Endothelial cell of umbilical vein (primary cell): ENCODE results near the gene PLXNA4.

Source experiments
- CTCF ChIP-seq, 2 donors: IDR thresholded peaks; 1 replicate in 1 of 2; 2 replicates in 1 of 2; pipeline ENCODE4 v1.5.1; 2011; ENCODE audit warnings: low read length in 2 of 2, mild to moderate bottlenecking in 2 of 2, moderate library complexity in 2 of 2, control low read depth in 1 of 2, inconsistent platforms in 1 of 2, low read depth in 1 of 2; ENCODE audit not compliant: insufficient read depth in 1 of 2; ENCODE audit errors: extremely low read depth in 1 of 2
- EZH2 ChIP-seq: IDR thresholded peaks from 2 replicates; pipeline ENCODE4 v1.6.1; 2012; ENCODE audit warnings: borderline replicate concordance, low read depth, mild to moderate bottlenecking, moderate library complexity, low read length, inconsistent platforms; ENCODE audit not compliant: severe bottlenecking
- FOS ChIP-seq: IDR thresholded peaks from 2 replicates; pipeline ENCODE4 v1.6.1; 2011; ENCODE audit warnings: mild to moderate bottlenecking, low read length, moderate library complexity, borderline replicate concordance; ENCODE audit not compliant: insufficient read depth
- GATA2 ChIP-seq: IDR thresholded peaks from 2 replicates; pipeline ENCODE4 v1.7.0; 2011; ENCODE audit warnings: low read depth, mild to moderate bottlenecking, moderate library complexity, mixed read lengths, low read length; ENCODE audit not compliant: insufficient read length, insufficient read depth
- JUN ChIP-seq: IDR thresholded peaks from 2 replicates; pipeline ENCODE4 v1.6.1; 2011; ENCODE audit warnings: borderline replicate concordance, low read depth; ENCODE audit not compliant: insufficient read length, insufficient read depth
- MAX ChIP-seq: IDR thresholded peaks from 2 replicates; pipeline ENCODE4 v1.6.1; 2011; ENCODE audit not compliant: insufficient read depth, insufficient read length
- MYC ChIP-seq: IDR thresholded peaks from one replicate; pipeline ENCODE4 v1.6.1; 2011; ENCODE audit warnings: mild to moderate bottlenecking, low read depth, low read length
- POLR2A ChIP-seq: IDR thresholded peaks from 2 replicates; pipeline ENCODE4 v1.6.1; 2012; ENCODE audit warnings: low read depth, mild to moderate bottlenecking, control low read depth, low read length
- POLR2AphosphoS5 ChIP-seq: IDR thresholded peaks from 2 replicates; pipeline ENCODE4 v1.6.1; 2012; ENCODE audit warnings: low read depth, mild to moderate bottlenecking, control low read depth, low read length, moderate library complexity; ENCODE audit not compliant: insufficient read depth

- no peak for TF ChIP-seq EZH2
- peak in 1 of 2 donors; percentile 18 for TF ChIP-seq CTCF (IDR thresholded peaks at IDR 0.05; ENCODE audit: extremely low read depth in 1 of 2, insufficient read depth in 1 of 2, low read depth in 1 of 2, low read length in 2 of 2)
- TF ChIP-seq MAX, result no peak
- no peak for TF ChIP-seq POLR2A
- peak; percentile 44 for TF ChIP-seq POLR2AphosphoS5
- TF ChIP-seq JUN, result peak; percentile 80
- TF ChIP-seq FOS, result peak; percentile 92
- no peak for TF ChIP-seq MYC
- no peak for TF ChIP-seq GATA2
Measured at GRCh38 chr7:132145466-132145865, 430.8 kb downstream of the PLXNA4 start.
